PC-9 (cell line): ENCODE data around the gene CCDC33.
A peak's percentile ranks its signal among the peaks of the same experiment; 100 is the strongest.

ENCODE experiments used
- CTCF ChIP-seq: fragments of 200-600 bp; sonication (generic); conservative IDR thresholded peaks from 2 replicates; pipeline ENCODE4 v1.6.1; 2017; ENCODE audit warnings: mixed run types, antibody characterized with exemption, mild to moderate bottlenecking, moderate library complexity
- EZH2 ChIP-seq: fragments of 200-600 bp; sonication (generic); IDR thresholded peaks from 2 replicates; pipeline ENCODE4 v1.8.0; 2017; ENCODE audit warnings: antibody characterized with exemption, low read depth

- TF ChIP-seq CTCF, result peak; percentile 81
- no peak for TF ChIP-seq EZH2
These were observed 139.2 kb downstream of the CCDC33 start for GRCh38 chr15:74375303-74375693.
